Osteoblast (primary cell): ENCODE measurements around the gene LRP10. TPM values are rescaled to one million over a fixed set of nuclear protein-coding genes. Genes with fewer than 3 reads are reported as not detected.
A peak's percentile ranks its signal among the peaks of the same experiment; 100 is the strongest.

Experiments used
- DNase-seq: peaks from one replicate; pipeline ENCODE4 v3.0.0; 2011; ENCODE audit warnings: low spot score, mixed read lengths; ENCODE audit not compliant: insufficient read length; ENCODE audit errors: missing footprints
- H2AFZ ChIP-seq: 2 replicates; pipeline ENCODE4 v1.6.0; 2011; ENCODE audit warnings: mild to moderate bottlenecking, low read length
- H3K27ac ChIP-seq: 2 replicates; pipeline ENCODE4 v1.5.1; 2011; ENCODE audit warnings: mild to moderate bottlenecking, low read depth, low read length, moderate library complexity
- H3K27me3 ChIP-seq: 2 replicates; pipeline ENCODE4 v1.6.0; 2012; ENCODE audit warnings: mild to moderate bottlenecking, control low read depth, inconsistent platforms, low read length, moderate library complexity; ENCODE audit not compliant: insufficient read depth
- H3K36me3 ChIP-seq: 2 replicates; pipeline ENCODE4 v1.5.1; 2011; ENCODE audit warnings: mild to moderate bottlenecking, low read length, control low read depth, moderate library complexity; ENCODE audit not compliant: insufficient read depth
- H3K4me1 ChIP-seq: 2 replicates; pipeline ENCODE4 v1.5.1; 2011; ENCODE audit warnings: mild to moderate bottlenecking, low read length, control low read depth, moderate library complexity; ENCODE audit not compliant: insufficient read depth
- H3K4me2 ChIP-seq: 2 replicates; pipeline ENCODE4 v1.6.0; 2011; ENCODE audit warnings: mild to moderate bottlenecking, low read length; ENCODE audit not compliant: insufficient read depth
- H3K4me3 ChIP-seq: fragments of 200-600 bp; sonication (generic); 3 replicates; pipeline ENCODE4 v1.5.1; 2012; ENCODE audit warnings: mild to moderate bottlenecking, low read length, inconsistent platforms; ENCODE audit not compliant: insufficient read depth
- H3K79me2 ChIP-seq: 2 replicates; pipeline ENCODE4 v1.6.0; 2012; ENCODE audit warnings: mild to moderate bottlenecking, low read length, control low read depth, inconsistent platforms; ENCODE audit not compliant: insufficient read depth
- H3K9me3 ChIP-seq: 2 replicates; pipeline ENCODE4 v1.5.1; 2011; ENCODE audit warnings: low read depth, low read length, control low read depth
- H4K20me1 ChIP-seq: 2 replicates; pipeline ENCODE4 v1.6.0; 2012; ENCODE audit warnings: mild to moderate bottlenecking, low read length, control low read depth; ENCODE audit not compliant: insufficient read depth
- CTCF ChIP-seq: IDR thresholded peaks from 2 replicates; pipeline ENCODE4 v1.5.1; 2011; ENCODE audit warnings: mild to moderate bottlenecking, low read depth, low read length, moderate library complexity; ENCODE audit errors: extremely low read depth
- total RNA-seq: library from RNA; depleted of rRNA; stranded (reverse); fragments of >200 nt; gene quantifications from 2 replicates; pipeline ENCODE4 v1.2.3, GENCODE V29; 2012

The LRP10 gene
- total RNA-seq, 1 donor: 147 TPM

GRCh38 chr14:22847661-22848341, 23.7 kb upstream of the LRP10 start:
- peak; percentile 93 for DNase-seq
- Histone ChIP-seq H3K9me3 (no peaks in the 10 kb centered on the region), H3K27me3 (no peaks in the 10 kb centered on the region), H3K4me2 (peak overlapping the region; percentile 44), H3K79me2 (peaks cover 43% of the 10 kb centered on the region), H2AFZ (no peak overlapping the region), H3K36me3 (peaks cover 45% of the 10 kb centered on the region), H3K27ac (peak overlapping the region; percentile 100), H4K20me1 (peaks cover 4% of the 10 kb centered on the region), H3K4me3 (no peak overlapping the region), H3K4me1 (peaks cover 76% of the 10 kb centered on the region)
- peak; percentile 37 for TF ChIP-seq CTCF

- no peak for TF ChIP-seq CTCF
- peak overlapping the region; percentile 100 for H3K27ac ChIP-seq
- no peaks in the 10 kb centered on the region for H3K27me3 ChIP-seq
- H3K4me3 ChIP-seq: peak overlapping the region; percentile 14
- peaks cover 4% of the 10 kb centered on the region for H4K20me1 ChIP-seq
- peaks cover 82% of the 10 kb centered on the region for H3K4me1 ChIP-seq
- peak; percentile 96 for DNase-seq
- H2AFZ ChIP-seq: no peak overlapping the region
- peaks cover 37% of the 10 kb centered on the region for H3K36me3 ChIP-seq
- peak overlapping the region; percentile 44 for H3K4me2 ChIP-seq
- peaks cover 37% of the 10 kb centered on the region for H3K79me2 ChIP-seq
- no peaks in the 10 kb centered on the region for H3K9me3 ChIP-seq
Observed at GRCh38 chr14:22848351-22849164, 23.0 kb upstream of the LRP10 start.

- Histone ChIP-seq H2AFZ (peak overlapping the region; percentile 43), H3K4me2 (peak overlapping the region; percentile 1), H3K4me3 (no peak overlapping the region), H3K27ac (peak overlapping the region; percentile 100), H3K79me2 (peaks cover 30% of the 10 kb centered on the region), H4K20me1 (peaks cover 1% of the 10 kb centered on the region), H3K4me1 (peaks cover 80% of the 10 kb centered on the region), H3K36me3 (peaks cover 30% of the 10 kb centered on the region), H3K9me3 (no peaks in the 10 kb centered on the region), H3K27me3 (no peaks in the 10 kb centered on the region)
- peak; percentile 89 for DNase-seq
- no peak for TF ChIP-seq CTCF
Observed at GRCh38 chr14:22849212-22849819, 22.2 kb upstream of the LRP10 start.
